ENCODE measurements around the gene E4F1. TPM values are rescaled to one million over a fixed set of nuclear protein-coding genes. Genes with fewer than 3 reads are reported as not detected.

The E4F1 gene
- polyA plus RNA-seq, 3 donors, result 4.9 to 50.9 (median 5.8) TPM

- Mint-ChIP-seq H3K27ac (peak within 1 kb of the TSS; percentile 84 to 96 (median 92)), H3K4me3 (peak within 1 kb of the TSS; percentile 80 to 89), H3K4me1 (peaks cover 24% of the 10 kb centered on the region), H3K36me3 (peaks cover 6 to 17% of the 10 kb centered on the region in 2 donors), H3K27me3 (ENCODE audit: low read depth in 3 of 3) (peaks cover 0 to 6% (median 0%) of the 10 kb centered on the region in 3 donors), H3K9me3 (peaks cover 0 to 2% (median 0%) of the 10 kb centered on the region in 7 donors)
- DNase-seq, result no peak
- Histone ChIP-seq H3K9ac (ENCODE audit: insufficient read depth, low read length, poor library complexity, severe bottlenecking) (peak within 1 kb of the TSS; percentile 85), H3K4me1 (ENCODE audit: control insufficient read depth in 1 of 2, insufficient read depth in 2 of 2, low read length in 2 of 2) (peaks cover 22 to 28% of the 10 kb centered on the region in 2 donors), H3K27ac (ENCODE audit: low read depth in 1 of 2, low read length in 2 of 2) (peak within 1 kb of the TSS; percentile 82 to 89), H3K4me3 (replicated peaks in 1 of 3; ENCODE audit: low read depth in 2 of 3, low read length in 3 of 3) (peak within 1 kb of the TSS; percentile 60 to 83 (median 68)), H3K79me2 (ENCODE audit: insufficient read depth, low read length) (peaks cover 32% of the 10 kb centered on the region), H3K9me3 (replicated peaks in 1 of 2; ENCODE audit: control insufficient read depth in 1 of 2, insufficient read depth in 1 of 2, low read length in 2 of 2) (no peaks in the 10 kb centered on the region), H3K4me2 (replicated peaks; ENCODE audit: extremely low read depth, low read length, poor library complexity, severe bottlenecking) (peak within 1 kb of the TSS; percentile 87), H3K27me3 (ENCODE audit: control insufficient read depth in 2 of 2, insufficient read depth in 2 of 2, low read length in 2 of 2) (no peaks in the 10 kb centered on the region), H4K20me1 (ENCODE audit: insufficient read depth, low read length) (peaks cover 30% of the 10 kb centered on the region), H2AFZ (ENCODE audit: insufficient read depth, low read depth, low read length, poor library complexity, severe bottlenecking) (peak within 1 kb of the TSS; percentile 87), H3K36me3 (replicated peaks in 1 of 2; ENCODE audit: control insufficient read depth in 1 of 2, insufficient read depth in 2 of 2, low read length in 2 of 2) (peaks cover 3 to 8% of the 10 kb centered on the region in 2 donors)
- under 1% methylated on average over 48 of the region's 48 CpGs for WGBS (ENCODE audit: insufficient coverage)
- no peak for TF ChIP-seq CTCF (IDR thresholded peaks at IDR 0.05)
- intact Hi-C loops (cut with micrococcal nuclease), result no loop called here
These were observed 8.7 kb upstream of the E4F1 start, which contains the start of gene PGP for GRCh38 chr16:2214719-2214968. PGP (minus strand) TSS chr16:2214840; CDS start chr16:2214777, 63 bp downstream.

GRCh38 chr16:2216330-2216729, 7.1 kb upstream of the E4F1 start:
- Mint-ChIP-seq H3K36me3 (peaks cover 6 to 9% of the 10 kb centered on the region in 2 donors), H3K4me1 (peaks cover 24% of the 10 kb centered on the region), H3K27me3 (ENCODE audit: low read depth in 3 of 3) (peaks cover 0 to 7% (median 3%) of the 10 kb centered on the region in 3 donors), H3K4me3 (no peak overlapping the region), H3K9me3 (peaks cover 0 to 2% (median 0%) of the 10 kb centered on the region in 7 donors), H3K27ac (peak overlapping the region in 2 of 7 donors; percentile 18 to 20)
- H3K36me3 ChIP-seq (replicated peaks in 1 of 2; ENCODE audit: control insufficient read depth in 1 of 2, insufficient read depth in 2 of 2, low read length in 2 of 2), result peaks cover 2 to 5% of the 10 kb centered on the region in 2 donors
- H4K20me1 ChIP-seq (ENCODE audit: insufficient read depth, low read length), result peaks cover 23% of the 10 kb centered on the region
- intact Hi-C loops (cut with micrococcal nuclease), result no loop called here
- no peak overlapping the region for H3K27ac ChIP-seq (ENCODE audit: low read depth in 1 of 2, low read length in 2 of 2)
- H3K4me2 ChIP-seq (replicated peaks; ENCODE audit: extremely low read depth, low read length, poor library complexity, severe bottlenecking), result no peak overlapping the region
- TF ChIP-seq CTCF (IDR thresholded peaks at IDR 0.05), result no peak
- H3K4me3 ChIP-seq (replicated peaks in 1 of 3; ENCODE audit: low read depth in 2 of 3, low read length in 3 of 3), result no peak overlapping the region
- no peaks in the 10 kb centered on the region for H3K27me3 ChIP-seq (ENCODE audit: control insufficient read depth in 2 of 2, insufficient read depth in 2 of 2, low read length in 2 of 2)
- H2AFZ ChIP-seq (ENCODE audit: insufficient read depth, low read depth, low read length, poor library complexity, severe bottlenecking), result no peak overlapping the region
- DNase-seq, result no peak
- peaks cover 22 to 28% of the 10 kb centered on the region in 2 donors for H3K4me1 ChIP-seq (ENCODE audit: control insufficient read depth in 1 of 2, insufficient read depth in 2 of 2, low read length in 2 of 2)
- WGBS (ENCODE audit: insufficient coverage), result no CpG with 5 or more reads among the region's 4 CpGs
- H3K79me2 ChIP-seq (ENCODE audit: insufficient read depth, low read length), result peaks cover 27% of the 10 kb centered on the region
- H3K9me3 ChIP-seq (replicated peaks in 1 of 2; ENCODE audit: control insufficient read depth in 1 of 2, insufficient read depth in 1 of 2, low read length in 2 of 2), result no peaks in the 10 kb centered on the region
- H3K9ac ChIP-seq (ENCODE audit: insufficient read depth, low read length, poor library complexity, severe bottlenecking), result no peak overlapping the region
